Panc1 (cell line): Measurements from ENCODE around the gene NR1H4. TPM values are rescaled to one million over a fixed set of nuclear protein-coding genes. Genes with fewer than 3 reads are reported as not detected.

Experiments
- ATAC-seq: fragments of 200-7000 bp; cut with Tn5 transposase; 2 replicates; pipeline ENCODE4 v1.9.1; 2020; ENCODE audit warnings: mild to moderate bottlenecking, moderate library complexity
- BruUV-seq: library from RNA; stranded (reverse); fragments of 400-500 nt; replicated peaks from 2 replicates; lab custom pipeline; 2021; lab: Mats Ljungman, UMichigan
- CTCF ChIA-PET: fragments of 300-600 bp; sonication (Branson Sonifier 250); formaldehyde crosslinking; loops from one replicate; lab custom pipeline; 2022; ENCODE audit warnings: antibody characterized with exemption; lab: Charles Lee
- POLR2A ChIA-PET: fragments of 300-600 bp; sonication (Branson Sonifier 250); formaldehyde crosslinking; loops from one replicate; lab custom pipeline; 2022; ENCODE audit warnings: antibody characterized with exemption; lab: Charles Lee
- DNase-seq: peaks from one replicate; pipeline ENCODE4 v3.0.0-alpha.2; 2010; ENCODE audit warnings: low read depth, low spot score
- H3K27ac ChIP-seq: 2 replicates; pipeline ENCODE4 v1.5.1; 2011; ENCODE audit warnings: mild to moderate bottlenecking, low read length, inconsistent platforms
- H3K27me3 ChIP-seq: fragments of 200-500 bp; sonication (Bioruptor generic); 2 replicates; pipeline ENCODE4 v1.6.0; 2014; ENCODE audit warnings: low read length, inconsistent platforms; ENCODE audit not compliant: control insufficient read depth, insufficient read depth
- H3K36me3 ChIP-seq: fragments of 200-500 bp; sonication (Bioruptor generic); 2 replicates; pipeline ENCODE4 v1.5.1; 2014; ENCODE audit warnings: inconsistent platforms, mild to moderate bottlenecking, low read length, moderate library complexity; ENCODE audit not compliant: control insufficient read depth, insufficient read depth
- H3K4me1 ChIP-seq: 2 replicates; pipeline ENCODE4 v1.5.1; 2011; ENCODE audit warnings: inconsistent platforms, mild to moderate bottlenecking, low read length, moderate library complexity; ENCODE audit not compliant: control insufficient read depth, insufficient read depth
- H3K4me3 ChIP-seq, 2 experiments: 2 replicates each; pipeline ENCODE4 v1.5.1; 2011 to 2012; ENCODE audit warnings: low read depth in 2 of 2, low read length in 2 of 2, mild to moderate bottlenecking in 2 of 2, inconsistent platforms in 1 of 2, moderate library complexity in 1 of 2
- H3K9me3 ChIP-seq: fragments of 200-500 bp; sonication (Bioruptor generic); 2 replicates; pipeline ENCODE4 v1.5.1; 2014; ENCODE audit warnings: low read depth, mild to moderate bottlenecking, inconsistent platforms, low read length, moderate library complexity; ENCODE audit not compliant: control insufficient read depth, insufficient read depth
- CTCF ChIP-seq: fragments of 450-650 bp; IDR thresholded peaks from 2 replicates; pipeline ENCODE4 v1.5.1; 2017; ENCODE audit warnings: mild to moderate bottlenecking
- POLR2AphosphoS5 ChIP-seq: IDR thresholded peaks from 2 replicates; pipeline ENCODE4 v1.6.1; 2012; ENCODE audit warnings: mild to moderate bottlenecking, low read depth, low read length, moderate library complexity
- REST ChIP-seq, 2 experiments: IDR thresholded peaks; 2 replicates each; pipeline ENCODE4 v1.6.1; 2011 to 2012; ENCODE audit warnings: low read depth in 2 of 2, control low read depth in 1 of 2, low read length in 1 of 2, mild to moderate bottlenecking in 1 of 2, moderate library complexity in 1 of 2; ENCODE audit not compliant: insufficient read depth in 1 of 2
- SIN3A ChIP-seq: IDR thresholded peaks from 2 replicates; pipeline ENCODE4 v1.6.1; 2012; ENCODE audit warnings: low read depth, mild to moderate bottlenecking, low read length, moderate library complexity, borderline replicate concordance; ENCODE audit not compliant: insufficient read depth
- TCF7L2 ChIP-seq: IDR thresholded peaks from 2 replicates; pipeline ENCODE4 v1.6.1; 2011; ENCODE audit warnings: mild to moderate bottlenecking, low read depth, low read length, inconsistent platforms
- in situ Hi-C: cut with HindIII; loops from 2 replicates; pipeline ENCODE4 v1.10.0; 2016; ENCODE audit warnings: low sequenced_read_pairs, low pct_unique_long_range_greater_than_20kb
- intact Hi-C: fragments of 100-400 bp; cut with micrococcal nuclease; formaldehyde crosslinking; loops from one replicate; pipeline ENCODE4 v1.10.0; 2022; ENCODE audit not compliant: unreplicated experiment
- total RNA-seq: library from RNA; stranded (reverse); gene quantifications from one replicate; pipeline ENCODE4 v1.2.1, GENCODE V29; 2021; ENCODE audit not compliant: unreplicated experiment

Gene NR1H4
- total RNA-seq, 1 experiment from 2014 or later = not detected

GRCh38 chr12:100490056-100490455 is 16.4 kb downstream of the NR1H4 start:
- no TSS peak for BruUV-seq
- H3K4me3 ChIP-seq = no peak overlapping the region
- H3K27me3 ChIP-seq = peaks cover 2% of the 10 kb centered on the region
- H3K4me1 ChIP-seq = no peaks in the 10 kb centered on the region
- H3K36me3 ChIP-seq = no peaks in the 10 kb centered on the region
- DNase-seq (no peak), ATAC-seq (no peak)
- TF ChIP-seq TCF7L2 (no peak), CTCF (no peak), REST (IDR thresholded peaks at IDR 0.05; ENCODE audit: insufficient read depth in 1 of 2, low read depth in 2 of 2, low read length in 1 of 2) (no peak), POLR2AphosphoS5 (no peak), SIN3A (no peak)
- in situ Hi-C loops = no loop called here
- no peaks in the 10 kb centered on the region for H3K9me3 ChIP-seq
- intact Hi-C loops = no loop called here
- H3K27ac ChIP-seq = no peak overlapping the region
- POLR2A ChIA-PET = no interaction called here
- CTCF ChIA-PET = no interaction called here

- in situ Hi-C loops = no loop called here
- H3K9me3 ChIP-seq = no peaks in the 10 kb centered on the region
- peaks cover 2% of the 10 kb centered on the region for H3K27me3 ChIP-seq
- ATAC-seq (no peak), DNase-seq (no peak)
- BruUV-seq = no TSS peak
- H3K27ac ChIP-seq = no peak overlapping the region
- intact Hi-C loops = no loop called here
- ChIA-PET POLR2A (no interaction called here), CTCF (no interaction called here)
- H3K4me3 ChIP-seq = no peak overlapping the region
- H3K4me1 ChIP-seq = no peaks in the 10 kb centered on the region
- H3K36me3 ChIP-seq = no peaks in the 10 kb centered on the region
- TF ChIP-seq POLR2AphosphoS5 = no peak
- TF ChIP-seq REST (IDR thresholded peaks at IDR 0.05; ENCODE audit: insufficient read depth in 1 of 2, low read depth in 2 of 2, low read length in 1 of 2) = no peak
- TF ChIP-seq CTCF = no peak
- no peak for TF ChIP-seq SIN3A
- no peak for TF ChIP-seq TCF7L2
Observed at GRCh38 chr12:100491104-100491503, 17.4 kb downstream of the NR1H4 start.
